AG04450 (cell line): ENCODE data around the gene AGPAT2. TPM values are rescaled to one million over a fixed set of nuclear protein-coding genes. Genes with fewer than 3 reads are reported as not detected.

Experiments
- CTCF ChIA-PET: fragments of 300-600, 350-600 bp; formaldehyde crosslinking; extraction: SDS; loops from one replicate; lab custom pipeline; 2022; ENCODE audit warnings: antibody characterized with exemption, inconsistent platforms; lab: Charles Lee
- POLR2A ChIA-PET: fragments of 350-600 bp; formaldehyde crosslinking; extraction: SDS; loops from one replicate; lab custom pipeline; 2021; ENCODE audit warnings: antibody characterized with exemption, inconsistent platforms; lab: Yijun Ruan, JAX
- DNase-seq: peaks from one replicate; pipeline ENCODE4 v3.0.0-alpha.2; 2011; ENCODE audit warnings: low read depth, low spot score
- H3K27ac ChIP-seq: one replicate; pipeline ENCODE4 v1.5.1; 2012; ENCODE audit warnings: low read depth, low read length, control low read depth
- H3K27me3 ChIP-seq: one replicate; pipeline ENCODE4 v1.6.0; 2012; ENCODE audit warnings: low read length; ENCODE audit not compliant: control insufficient read depth, insufficient read depth
- H3K4me3 ChIP-seq: 2 replicates; pipeline ENCODE4 v1.5.1; 2011; ENCODE audit warnings: mild to moderate bottlenecking, low read depth, low read length, control low read depth
- H3K9me3 ChIP-seq: 2 replicates; pipeline ENCODE4 v1.5.1; 2012; ENCODE audit warnings: low read length; ENCODE audit not compliant: control insufficient read depth, insufficient read depth
- polyA plus RNA-seq: library from polyadenylated mRNA; depleted of rRNA; stranded (reverse); fragments of >200 nt; gene quantifications from 2 replicates; pipeline ENCODE4 v1.2.3, GENCODE V29; 2011
- TF ChIP-seq, protein P1 (sequence below): IDR thresholded peaks from 2 replicates; pipeline ENCODE4 v1.5.1; 2011; ENCODE audit warnings: low read depth, low read length, control low read depth, inconsistent platforms

AGPAT2 gene
- polyA plus RNA-seq, 1 experiment: 24.4 TPM

GRCh38 chr9:136646827-136647711, 40.2 kb downstream of the AGPAT2 start:
- CTCF ChIA-PET: interaction anchor here (0.7 to 6.0 kb wide), 2 partner anchors 161 to 986 kb away, joined by 5 to 55 read pairs; no protein-coding TSS in a partner anchor

DNA sequence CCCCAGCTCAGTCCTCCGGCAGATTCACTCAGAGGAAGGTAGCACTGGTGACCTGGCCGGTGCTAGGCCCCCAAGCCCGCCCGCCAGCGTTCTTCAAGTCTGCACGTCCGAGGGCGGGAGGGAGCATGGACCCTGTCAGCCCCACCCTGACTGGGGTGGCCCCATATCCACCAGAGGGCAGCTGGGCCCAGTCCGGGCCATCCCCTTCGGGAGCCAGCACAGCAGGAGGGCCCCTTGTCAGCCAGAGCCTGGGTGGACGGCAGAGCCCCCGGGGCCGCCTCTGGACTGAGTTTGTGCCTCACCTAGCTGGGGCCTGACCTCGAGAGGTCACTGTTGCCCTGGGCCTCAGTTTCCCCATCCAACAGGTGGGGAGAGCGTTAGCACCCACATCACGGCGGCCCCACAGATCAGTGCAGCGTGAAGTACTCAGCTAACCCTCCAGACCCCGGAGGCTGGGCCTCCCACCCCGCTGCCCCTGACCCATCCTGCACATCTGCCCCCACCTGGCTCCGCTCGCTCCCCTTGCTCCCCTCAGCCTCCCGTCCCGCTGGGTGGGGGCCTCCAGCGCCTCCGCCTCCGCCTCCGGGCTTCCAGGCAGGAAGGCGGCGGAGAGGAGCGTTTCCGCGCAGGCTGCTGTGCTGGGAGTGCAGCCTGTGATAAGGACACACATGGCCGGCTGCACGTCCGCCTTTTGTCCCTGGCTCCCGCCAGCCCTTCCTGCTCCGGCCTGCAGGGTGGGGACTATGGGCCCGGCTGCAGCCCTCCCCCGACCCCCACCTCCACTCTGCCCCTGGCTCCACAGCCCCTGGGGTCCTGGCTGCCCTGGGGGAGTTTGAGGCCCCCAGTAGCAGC, 41.1 kb downstream of the AGPAT2 start:
- H3K4me3 ChIP-seq: no peak overlapping the region
- peaks cover 23% of the 10 kb centered on the region for H3K27me3 ChIP-seq
- DNase-seq: no peak
- TF ChIP-seq, protein P1, sequence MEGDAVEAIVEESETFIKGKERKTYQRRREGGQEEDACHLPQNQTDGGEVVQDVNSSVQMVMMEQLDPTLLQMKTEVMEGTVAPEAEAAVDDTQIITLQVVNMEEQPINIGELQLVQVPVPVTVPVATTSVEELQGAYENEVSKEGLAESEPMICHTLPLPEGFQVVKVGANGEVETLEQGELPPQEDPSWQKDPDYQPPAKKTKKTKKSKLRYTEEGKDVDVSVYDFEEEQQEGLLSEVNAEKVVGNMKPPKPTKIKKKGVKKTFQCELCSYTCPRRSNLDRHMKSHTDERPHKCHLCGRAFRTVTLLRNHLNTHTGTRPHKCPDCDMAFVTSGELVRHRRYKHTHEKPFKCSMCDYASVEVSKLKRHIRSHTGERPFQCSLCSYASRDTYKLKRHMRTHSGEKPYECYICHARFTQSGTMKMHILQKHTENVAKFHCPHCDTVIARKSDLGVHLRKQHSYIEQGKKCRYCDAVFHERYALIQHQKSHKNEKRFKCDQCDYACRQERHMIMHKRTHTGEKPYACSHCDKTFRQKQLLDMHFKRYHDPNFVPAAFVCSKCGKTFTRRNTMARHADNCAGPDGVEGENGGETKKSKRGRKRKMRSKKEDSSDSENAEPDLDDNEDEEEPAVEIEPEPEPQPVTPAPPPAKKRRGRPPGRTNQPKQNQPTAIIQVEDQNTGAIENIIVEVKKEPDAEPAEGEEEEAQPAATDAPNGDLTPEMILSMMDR: no peak
- POLR2A ChIA-PET: no interaction called here
- CTCF ChIA-PET: interaction anchor here (0.7 to 6.0 kb wide), 2 partner anchors 160 to 987 kb away, joined by 5 to 55 read pairs; no protein-coding TSS in a partner anchor
- no peaks in the 10 kb centered on the region; the same call in 1 of the 2 replicates for H3K9me3 ChIP-seq
- H3K27ac ChIP-seq: no peak overlapping the region

More at GRCh38 chr9:136646827-136647711, 40.2 kb downstream of the AGPAT2 start:
- POLR2A ChIA-PET: no interaction called here
- no peak for DNase-seq
- H3K9me3 ChIP-seq: no peaks in the 10 kb centered on the region; the same call in 1 of the 2 replicates
- H3K4me3 ChIP-seq: no peak overlapping the region
- no peak overlapping the region for H3K27ac ChIP-seq
- TF ChIP-seq, protein P1: no peak
- peaks cover 21% of the 10 kb centered on the region for H3K27me3 ChIP-seq

DNA sequence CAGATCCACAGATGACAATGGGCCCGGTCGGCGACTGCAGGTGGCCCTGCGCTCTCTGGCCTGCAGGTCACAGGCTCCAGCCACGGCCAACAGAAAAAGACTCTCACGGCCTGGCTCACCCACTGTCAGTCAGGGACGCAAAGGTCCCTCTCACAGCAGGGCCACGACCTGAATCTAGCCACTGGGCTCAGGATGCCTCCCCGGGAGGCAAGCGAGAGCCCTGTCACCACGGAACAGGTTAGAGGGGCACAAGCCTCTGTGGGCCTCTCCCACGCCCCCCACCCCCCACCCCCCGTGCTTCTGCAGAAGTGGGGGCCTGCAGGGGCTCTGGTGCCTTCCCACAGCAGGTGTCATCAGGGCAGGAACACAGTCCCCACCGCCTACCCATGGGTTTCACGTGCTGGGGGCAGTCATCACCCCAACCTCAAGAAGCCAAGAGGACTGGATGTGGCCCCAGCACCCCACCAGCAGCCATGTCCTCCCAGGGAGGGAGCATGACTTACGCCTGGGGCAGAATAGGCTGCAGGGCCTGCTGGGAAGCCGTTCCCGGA, 41.8 kb downstream of the AGPAT2 start:
- CTCF ChIA-PET: interaction anchor here (0.5 to 6.0 kb wide), 4 partner anchors 12 to 593 kb away, joined by 3 to 55 read pairs (median 4); no protein-coding TSS in a partner anchor
- no peak for DNase-seq
- Histone ChIP-seq H3K27ac (no peak overlapping the region), H3K27me3 (peaks cover 29% of the 10 kb centered on the region), H3K4me3 (no peak overlapping the region), H3K9me3 (no peaks in the 10 kb centered on the region; the same call in 1 of the 2 replicates)
- TF ChIP-seq, protein P1: no peak
- POLR2A ChIA-PET: no interaction called here

DNA sequence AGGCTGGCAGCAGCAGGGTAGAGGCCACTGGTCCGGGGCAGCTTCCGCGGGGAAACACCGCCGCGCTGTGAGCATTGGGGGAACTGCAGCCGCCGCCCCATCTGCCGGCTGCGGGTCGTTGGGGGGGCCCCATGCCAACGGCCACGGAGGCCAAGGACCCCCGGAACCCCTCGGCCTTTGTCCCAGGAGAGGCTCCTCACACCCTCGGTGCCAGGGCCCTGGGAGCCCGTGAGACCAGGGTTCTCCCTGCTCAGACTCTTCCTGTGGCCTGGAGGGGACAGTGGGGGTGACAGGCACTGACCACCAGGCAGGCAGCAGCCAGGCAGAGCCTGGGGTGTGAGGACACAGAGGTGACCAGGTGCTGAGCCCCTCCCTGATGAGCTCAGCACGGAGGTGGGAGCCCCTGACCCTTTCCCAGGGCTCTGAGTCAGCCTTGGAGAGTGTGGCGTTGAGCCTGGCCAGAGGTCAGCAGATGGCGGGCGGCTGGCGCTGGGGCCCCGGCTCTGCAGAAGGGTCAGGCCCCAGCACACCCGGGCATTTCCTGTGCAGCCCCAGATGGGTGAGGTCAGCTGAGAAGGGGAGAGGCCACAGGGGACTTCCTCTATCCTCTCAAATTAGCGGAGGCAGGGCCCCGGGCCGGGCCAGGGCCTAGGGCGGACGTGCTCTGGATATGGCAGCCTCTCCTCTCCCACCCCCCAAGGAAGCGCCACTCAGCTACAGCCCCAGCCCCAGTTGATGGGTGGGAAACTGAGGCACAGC, 42.5 kb downstream of the AGPAT2 start:
- no peak overlapping the region for H3K27ac ChIP-seq
- H3K27me3 ChIP-seq: peaks cover 32% of the 10 kb centered on the region
- TF ChIP-seq, protein P1: peak; percentile 75
- CTCF ChIA-PET: interaction anchor here (0.5 to 6.0 kb wide), 6 partner anchors 11 to 593 kb away, joined by 3 to 55 read pairs (median 4); no protein-coding TSS in a partner anchor
- POLR2A ChIA-PET: no interaction called here
- DNase-seq: no peak
- no peak overlapping the region for H3K4me3 ChIP-seq
- H3K9me3 ChIP-seq: no peaks in the 10 kb centered on the region; the same call in 1 of the 2 replicates
